ENCODE measurements around the gene TGM5.

Gene TGM5

DNA sequence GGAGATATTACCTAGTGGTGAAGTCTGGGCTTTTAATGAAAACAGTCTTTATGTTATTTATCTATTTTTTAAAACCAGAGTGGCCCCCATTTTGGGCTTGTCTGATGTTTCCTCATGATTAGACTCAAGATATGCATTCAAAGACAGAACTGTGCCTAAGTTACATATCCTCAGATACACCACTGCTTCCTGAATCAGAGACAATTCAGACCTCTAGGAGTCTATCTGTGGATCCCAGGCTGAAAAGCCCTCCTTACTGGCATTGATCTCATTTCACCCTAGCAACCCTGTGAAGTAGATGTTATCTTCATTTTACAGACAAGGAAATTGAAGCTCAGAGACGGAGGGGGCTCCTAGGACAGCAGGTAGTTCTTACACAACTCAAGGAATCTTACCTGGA lies 16.8 kb upstream of the TGM5 start:
- DNase-seq (ENCODE audit: low read depth), result no peak
- no peak overlapping the region for H3K4me3 ChIP-seq (ENCODE audit: low read depth, low read length)
- TF ChIP-seq, protein P1, sequence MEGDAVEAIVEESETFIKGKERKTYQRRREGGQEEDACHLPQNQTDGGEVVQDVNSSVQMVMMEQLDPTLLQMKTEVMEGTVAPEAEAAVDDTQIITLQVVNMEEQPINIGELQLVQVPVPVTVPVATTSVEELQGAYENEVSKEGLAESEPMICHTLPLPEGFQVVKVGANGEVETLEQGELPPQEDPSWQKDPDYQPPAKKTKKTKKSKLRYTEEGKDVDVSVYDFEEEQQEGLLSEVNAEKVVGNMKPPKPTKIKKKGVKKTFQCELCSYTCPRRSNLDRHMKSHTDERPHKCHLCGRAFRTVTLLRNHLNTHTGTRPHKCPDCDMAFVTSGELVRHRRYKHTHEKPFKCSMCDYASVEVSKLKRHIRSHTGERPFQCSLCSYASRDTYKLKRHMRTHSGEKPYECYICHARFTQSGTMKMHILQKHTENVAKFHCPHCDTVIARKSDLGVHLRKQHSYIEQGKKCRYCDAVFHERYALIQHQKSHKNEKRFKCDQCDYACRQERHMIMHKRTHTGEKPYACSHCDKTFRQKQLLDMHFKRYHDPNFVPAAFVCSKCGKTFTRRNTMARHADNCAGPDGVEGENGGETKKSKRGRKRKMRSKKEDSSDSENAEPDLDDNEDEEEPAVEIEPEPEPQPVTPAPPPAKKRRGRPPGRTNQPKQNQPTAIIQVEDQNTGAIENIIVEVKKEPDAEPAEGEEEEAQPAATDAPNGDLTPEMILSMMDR (IDR thresholded peaks at IDR 0.05; ENCODE audit: low read depth, low read length, missing control alignments), result no peak
- in situ Hi-C loops (cut with HindIII; ENCODE audit: low sequenced_read_pairs), result no loop called here

DNA sequence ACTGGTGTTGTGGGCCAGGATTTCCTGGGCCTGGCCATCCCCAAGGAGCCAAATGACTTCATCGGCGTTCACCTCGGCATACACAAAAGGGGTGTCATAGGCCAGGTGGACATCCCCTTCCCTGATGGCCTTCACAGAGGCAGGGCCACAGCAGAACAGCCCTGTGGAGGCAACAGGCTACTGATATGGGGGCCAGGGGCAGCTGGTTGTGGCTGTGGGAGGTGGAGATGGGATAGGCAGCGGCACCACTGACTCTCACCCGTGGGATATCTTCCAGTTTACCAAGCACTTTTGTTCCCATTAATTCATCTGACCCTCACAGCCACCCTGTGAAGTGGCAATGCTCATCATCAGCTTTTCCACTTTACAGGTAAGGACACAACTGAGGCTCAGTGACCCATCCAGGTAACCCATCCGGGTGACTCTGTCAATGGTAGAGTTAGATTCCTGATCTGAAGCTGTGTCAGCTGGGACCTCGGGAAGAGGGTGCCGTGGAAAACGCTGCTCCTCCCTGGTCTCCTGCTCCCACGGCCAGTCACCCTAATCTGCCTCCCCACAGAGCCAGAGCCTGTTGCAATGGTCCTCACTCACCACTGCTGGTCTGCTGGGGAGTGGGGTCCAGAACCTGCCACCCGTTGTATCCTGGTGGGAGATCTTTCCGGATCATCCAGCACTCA lies 15.3 kb upstream of the TGM5 start:
- TF ChIP-seq, protein P1 (IDR thresholded peaks at IDR 0.05; ENCODE audit: low read depth, low read length, missing control alignments), result no peak
- no peak overlapping the region for H3K4me3 ChIP-seq (ENCODE audit: low read depth, low read length)
- in situ Hi-C loops (cut with HindIII; ENCODE audit: low sequenced_read_pairs), result no loop called here
- DNase-seq (ENCODE audit: low read depth), result no peak

DNA sequence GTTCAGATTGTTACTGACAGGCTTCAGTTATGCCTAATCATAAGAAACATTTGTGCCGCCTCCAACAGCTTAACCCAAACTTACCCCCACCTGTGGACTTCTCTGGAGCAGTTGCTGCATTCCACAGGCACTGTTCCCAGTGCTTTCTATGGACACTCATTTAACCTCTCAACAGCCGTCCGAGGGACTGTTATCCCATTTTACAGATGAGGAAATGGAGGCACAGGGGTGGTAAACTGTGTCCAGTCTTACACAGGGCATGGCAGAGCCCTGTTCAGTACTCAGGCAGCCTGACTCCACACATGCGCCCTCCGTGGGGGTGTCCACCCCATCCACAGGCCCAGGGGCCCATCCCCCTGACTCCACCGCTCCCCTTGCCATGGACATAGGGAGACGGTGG lies 14.3 kb upstream of the TGM5 start:
- DNase-seq (ENCODE audit: low read depth), result no peak
- TF ChIP-seq, protein P1 (IDR thresholded peaks at IDR 0.05; ENCODE audit: low read depth, low read length, missing control alignments), result no peak
- no peak overlapping the region for H3K4me3 ChIP-seq (ENCODE audit: low read depth, low read length)
- in situ Hi-C loops (cut with HindIII; ENCODE audit: low sequenced_read_pairs), result no loop called here

DNA sequence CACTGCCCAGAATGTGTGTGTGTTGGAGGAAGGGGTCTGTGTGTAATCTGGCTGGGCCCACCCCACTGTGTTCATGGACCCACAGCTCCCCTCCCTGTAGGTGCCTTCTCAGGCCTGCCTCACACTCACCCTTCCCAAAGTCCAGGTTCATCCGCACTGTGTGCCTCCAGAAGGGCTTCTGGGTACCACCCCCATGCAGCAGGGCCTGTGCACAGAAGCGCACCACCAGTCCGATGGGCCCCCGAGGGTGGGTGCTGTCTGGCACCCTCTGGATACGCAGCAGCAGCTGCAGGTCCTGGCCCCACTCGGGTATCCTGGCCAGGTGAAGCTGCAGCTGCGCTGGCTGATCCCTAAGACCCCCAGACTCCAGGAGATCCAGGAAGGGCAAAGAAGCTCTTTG lies 12.8 kb upstream of the TGM5 start:
- in situ Hi-C loops (cut with HindIII; ENCODE audit: low sequenced_read_pairs), result no loop called here
- TF ChIP-seq, protein P1 (IDR thresholded peaks at IDR 0.05; ENCODE audit: low read depth, low read length, missing control alignments), result no peak
- H3K4me3 ChIP-seq (ENCODE audit: low read depth, low read length), result no peak overlapping the region
- DNase-seq (ENCODE audit: low read depth), result no peak

DNA sequence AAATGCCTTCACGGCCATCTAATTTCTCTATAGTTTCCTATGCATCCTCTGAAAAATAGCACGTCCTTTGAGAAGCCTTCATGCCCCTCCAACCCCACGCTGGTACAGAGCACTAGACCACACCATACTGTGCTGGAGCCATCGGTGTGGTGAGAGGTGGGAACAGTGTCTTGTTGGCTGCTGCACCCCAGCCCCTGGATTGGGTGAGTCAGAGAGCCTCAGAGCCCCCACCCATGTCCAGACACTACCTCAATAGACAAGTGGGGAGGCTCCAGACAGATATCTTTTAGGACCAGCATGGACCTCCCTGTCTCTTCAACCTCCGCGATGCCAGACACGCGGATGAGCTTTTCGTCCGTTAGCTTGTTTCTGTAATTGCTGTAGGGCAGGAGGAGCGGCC lies 12.1 kb upstream of the TGM5 start:
- in situ Hi-C loops (cut with HindIII; ENCODE audit: low sequenced_read_pairs), result no loop called here
- TF ChIP-seq, protein P1 (IDR thresholded peaks at IDR 0.05; ENCODE audit: low read depth, low read length, missing control alignments), result no peak
- no peak for DNase-seq (ENCODE audit: low read depth)
- no peak overlapping the region for H3K4me3 ChIP-seq (ENCODE audit: low read depth, low read length)

DNA sequence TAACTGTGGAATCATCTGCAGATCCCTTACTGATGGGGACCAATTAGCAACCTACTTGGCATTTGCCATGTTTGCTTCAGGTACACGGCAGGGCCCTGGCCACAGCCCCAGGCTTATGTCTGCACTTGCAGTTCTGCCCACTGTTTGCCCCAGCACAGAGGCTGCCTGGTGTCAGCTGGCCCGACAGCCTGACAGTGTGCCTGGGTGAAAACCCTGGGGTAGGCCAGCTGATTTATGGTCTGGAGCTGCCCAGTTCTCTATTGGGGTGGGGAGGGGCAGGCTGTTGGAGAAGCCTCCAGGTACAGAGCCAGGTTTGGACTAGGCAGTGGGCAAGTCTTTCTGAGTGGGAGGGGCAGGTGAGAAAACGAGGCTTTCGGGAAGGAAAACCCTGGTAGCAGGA lies 11.2 kb upstream of the TGM5 start:
- TF ChIP-seq, protein P1 (IDR thresholded peaks at IDR 0.05; ENCODE audit: low read depth, low read length, missing control alignments), result no peak
- in situ Hi-C loops (cut with HindIII; ENCODE audit: low sequenced_read_pairs), result no loop called here
- no peak for DNase-seq (ENCODE audit: low read depth)
- no peak overlapping the region for H3K4me3 ChIP-seq (ENCODE audit: low read depth, low read length)
